HG03442 (cell line): ENCODE results near the gene TAAR1.
"Not testable (repeated sequence)": the region's sequence is repeated elsewhere in the genome, so short reads cannot be mapped to it uniquely, and the experiment has no call there.

Experiments
- ATAC-seq: cut with Tn5 transposase; IDR thresholded peaks from one replicate; pipeline ENCODE4 v1.9.1; 2021; ENCODE audit warnings: mild to moderate bottlenecking, moderate library complexity; ENCODE audit not compliant: unreplicated experiment

TAAR1 gene

GRCh38 chr6:132663661-132664060 is 4.7 kb upstream of the TAAR1 start:
- ATAC-seq, result no peak

GRCh38 chr6:132661906-132662305 is 2.9 kb upstream of the TAAR1 start:
- no peak for ATAC-seq

DNA sequence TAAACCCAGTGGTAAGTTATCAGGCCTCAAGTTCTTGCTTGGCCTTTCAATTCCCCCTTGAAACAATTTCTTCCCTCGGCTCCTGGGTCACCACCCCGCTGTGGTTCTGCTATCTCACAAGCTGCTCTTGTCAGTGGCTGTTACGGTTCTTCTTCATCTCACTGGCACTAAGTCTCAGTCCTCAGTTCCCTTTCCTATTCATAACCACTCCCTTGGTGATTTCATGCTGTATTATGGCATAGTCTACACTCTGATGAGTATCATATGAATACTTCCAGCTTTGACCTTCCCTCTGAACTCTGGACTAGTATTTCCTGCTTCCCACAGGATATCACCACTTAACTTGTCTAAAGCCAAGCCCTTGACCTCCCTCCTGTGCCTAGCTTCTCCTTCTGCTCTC is 7.9 kb downstream of the TAAR1 start:
- ATAC-seq, result peak; percentile 60

- no peak for ATAC-seq
These were observed 8.6 kb downstream of the TAAR1 start for GRCh38 chr6:132650429-132650828.

DNA sequence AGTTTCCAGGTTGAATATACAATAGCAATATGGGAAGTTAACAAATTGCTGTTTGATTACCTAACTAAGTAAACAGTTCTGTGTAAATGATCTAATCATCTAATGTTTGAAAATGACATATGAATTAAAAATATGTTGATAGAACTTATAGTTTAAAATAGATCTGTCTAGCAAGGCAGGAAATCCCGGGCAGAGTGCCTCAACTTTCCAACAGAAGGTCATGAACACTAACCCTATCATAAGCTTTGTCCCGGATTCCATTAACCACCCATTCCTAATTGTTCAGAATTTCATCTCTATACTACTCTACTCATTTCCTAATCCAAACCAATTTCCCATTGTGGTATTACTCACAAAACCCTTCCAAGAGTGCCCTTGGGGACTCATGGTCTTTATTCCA is 10.2 kb downstream of the TAAR1 start:
- no peak for ATAC-seq

- peak; percentile 92 for ATAC-seq
These were observed 10.6 kb downstream of the TAAR1 start for GRCh38 chr6:132648356-132648755.

GRCh38 chr6:132643547-132643946 is 15.4 kb downstream of the TAAR1 start:
- ATAC-seq, result no peak

GRCh38 chr6:132637135-132637534 is 21.8 kb downstream of the TAAR1 start:
- not testable (repeated sequence) for ATAC-seq

DNA sequence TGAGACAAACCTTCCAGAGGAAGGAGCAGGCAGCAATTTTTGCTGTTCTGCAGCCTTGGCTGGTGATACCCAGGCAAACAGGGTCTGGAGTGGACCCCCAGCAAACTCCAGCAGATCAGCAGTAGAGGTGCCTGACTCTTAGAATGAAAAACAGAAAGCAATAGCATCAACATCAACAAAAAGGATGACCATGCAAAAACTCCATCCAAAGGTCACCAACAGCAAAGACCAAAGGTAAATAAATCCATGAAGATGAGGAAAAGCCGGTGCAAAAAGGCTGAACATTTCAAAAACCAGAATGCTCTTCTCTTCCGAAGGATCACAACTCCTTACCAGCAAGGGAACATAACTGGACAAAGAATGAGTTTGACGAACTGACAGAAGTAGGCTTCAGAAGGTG is 23.1 kb downstream of the TAAR1 start:
- not testable (repeated sequence) for ATAC-seq

DNA sequence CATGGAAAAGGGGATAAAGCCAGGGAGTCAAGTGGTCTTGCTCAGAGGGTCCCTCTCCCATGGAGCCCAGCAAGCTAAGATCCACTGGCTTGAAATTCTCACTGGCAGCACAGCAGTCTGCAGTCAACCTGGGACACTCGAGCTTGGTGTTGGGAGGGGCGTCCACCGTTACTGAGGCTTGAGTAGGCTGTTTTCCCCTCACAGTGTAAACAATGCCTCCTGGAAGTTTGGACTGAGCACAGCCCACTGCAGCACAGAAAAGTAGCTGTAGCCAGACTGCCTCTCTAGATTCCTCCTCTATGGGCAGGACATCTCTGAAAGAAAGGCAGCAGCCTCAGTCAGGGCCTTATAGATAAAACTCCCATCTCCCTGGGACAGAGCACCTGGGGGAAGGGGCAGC is 23.7 kb downstream of the TAAR1 start:
- ATAC-seq, result not testable (repeated sequence)

DNA sequence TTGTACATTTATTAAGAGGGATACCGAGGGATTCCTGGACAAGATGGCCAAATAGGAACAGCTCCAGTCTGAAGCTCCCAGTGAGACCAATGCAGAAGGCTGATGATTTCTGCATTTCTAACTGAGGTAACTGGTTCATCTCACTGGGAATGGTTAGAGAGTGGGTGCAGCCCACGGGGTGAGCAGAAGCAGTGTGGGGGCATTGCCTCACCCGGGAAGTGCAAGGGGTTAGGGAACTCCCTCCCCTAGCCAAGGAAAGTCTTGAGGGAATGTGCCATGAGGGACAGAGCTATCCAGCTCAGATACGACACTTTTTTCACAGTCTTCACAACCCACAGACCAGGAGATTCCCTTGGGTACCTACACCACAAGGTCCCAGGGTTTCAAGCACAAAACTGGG is 24.2 kb downstream of the TAAR1 start:
- no peak for ATAC-seq

- ATAC-seq, result no peak
These were observed 25.6 kb downstream of the TAAR1 start for GRCh38 chr6:132633362-132633761.

DNA sequence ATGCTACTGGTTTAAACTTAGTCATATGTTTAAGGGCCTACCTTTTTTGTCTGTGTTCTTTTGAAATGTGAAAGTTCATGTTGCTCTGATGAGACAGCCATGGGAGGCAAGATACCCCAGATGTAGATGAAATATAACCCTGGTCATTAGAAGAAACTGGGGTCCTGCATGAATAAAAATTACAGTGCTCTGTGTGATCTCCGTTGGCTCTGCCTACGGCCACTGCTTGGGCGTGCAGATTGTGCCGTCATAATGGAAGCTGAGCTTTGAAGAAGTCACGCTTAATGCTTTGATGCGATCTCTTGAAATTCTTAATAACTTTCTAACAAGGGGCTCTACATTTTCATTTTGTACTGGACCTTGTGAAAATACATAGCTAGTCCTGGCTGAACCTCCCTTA is 34.8 kb downstream of the TAAR1 start, which contains the start of gene TAAR2:
Gene TAAR2, minus strand, starts transcription at position 101 of the 400 bp plus-strand sequence. Its CDS starts 0 bp downstream, at position 101.
- ATAC-seq, result no peak

DNA sequence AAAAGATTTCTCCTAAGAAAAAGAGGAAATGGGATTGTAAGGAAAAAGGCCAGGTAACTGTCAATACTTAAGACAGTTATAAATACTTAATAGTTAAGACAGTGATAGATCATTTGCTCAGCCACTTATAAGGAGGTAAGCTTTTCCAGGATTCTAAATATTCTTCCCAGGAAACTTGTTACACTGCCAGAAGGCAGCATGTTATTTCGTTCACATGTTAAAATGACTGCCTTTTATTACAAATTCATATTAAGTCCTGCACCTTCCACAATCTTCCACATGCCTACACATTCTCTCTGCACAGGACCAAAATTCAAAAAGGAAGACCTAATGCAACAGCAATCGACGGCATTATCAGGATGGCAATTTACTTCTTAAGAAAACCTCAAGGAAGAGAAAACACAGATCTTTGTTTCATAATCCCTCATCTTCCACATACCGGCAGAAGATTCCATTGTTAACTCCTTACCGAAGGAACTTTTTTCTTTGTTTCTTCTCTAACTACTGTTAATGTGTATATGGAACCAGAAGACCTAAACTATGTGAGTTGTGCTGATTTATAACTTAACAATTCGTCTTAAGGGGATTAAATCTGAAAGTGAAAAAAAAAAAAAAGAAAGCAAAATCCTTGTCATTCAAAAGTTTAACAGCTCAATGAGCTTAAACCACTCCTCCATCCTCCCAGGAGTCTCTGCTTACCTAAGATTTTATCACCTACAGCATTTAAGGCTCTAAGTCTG is 35.7 kb downstream of the TAAR1 start:
- ATAC-seq, result no peak

DNA sequence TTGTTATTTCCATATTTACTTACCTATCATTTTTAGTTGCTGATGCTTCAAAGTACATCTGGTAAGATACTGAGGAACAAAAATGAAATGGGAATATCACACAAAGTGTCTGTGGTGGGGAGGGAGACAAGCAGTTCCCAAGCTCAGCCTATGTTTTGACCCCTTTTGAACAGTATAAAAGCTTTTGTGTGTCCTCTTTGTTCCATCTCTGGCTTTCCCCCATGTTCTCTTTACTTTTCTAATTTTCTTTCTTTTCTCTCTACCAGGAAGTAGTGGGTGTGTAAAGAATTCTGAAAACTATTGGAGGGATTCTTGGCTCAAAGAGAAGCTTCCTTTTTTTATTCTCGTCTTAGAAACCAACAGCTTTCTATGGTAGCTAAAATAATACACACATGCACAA is 42.3 kb downstream of the TAAR1 start:
- ATAC-seq, result no peak

DNA sequence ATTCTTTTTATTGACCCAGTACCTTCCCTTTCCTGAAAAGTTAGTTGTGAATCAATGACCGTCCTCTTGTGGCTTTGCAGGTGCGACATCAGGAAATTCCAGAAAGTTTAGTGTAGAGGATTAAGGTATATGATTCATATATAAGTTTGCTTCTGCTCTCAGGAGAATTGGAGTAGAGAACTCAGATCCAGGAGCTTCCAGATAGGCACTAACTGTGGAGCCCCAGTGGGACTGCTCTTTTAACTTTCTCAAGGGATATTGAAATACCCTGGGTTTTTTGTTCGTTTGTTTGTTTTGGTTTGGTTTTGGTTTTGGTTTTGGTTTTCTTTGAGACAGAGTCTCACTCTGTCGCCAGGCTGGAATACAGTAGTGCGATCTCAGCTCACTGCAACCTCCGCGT is 44.4 kb downstream of the TAAR1 start:
- ATAC-seq, result no peak

GRCh38 chr6:132612449-132613108 is 46.4 kb downstream of the TAAR1 start:
- ATAC-seq, result no peak

- ATAC-seq, result no peak
These were observed 47.4 kb downstream of the TAAR1 start for GRCh38 chr6:132611616-132612015.

DNA sequence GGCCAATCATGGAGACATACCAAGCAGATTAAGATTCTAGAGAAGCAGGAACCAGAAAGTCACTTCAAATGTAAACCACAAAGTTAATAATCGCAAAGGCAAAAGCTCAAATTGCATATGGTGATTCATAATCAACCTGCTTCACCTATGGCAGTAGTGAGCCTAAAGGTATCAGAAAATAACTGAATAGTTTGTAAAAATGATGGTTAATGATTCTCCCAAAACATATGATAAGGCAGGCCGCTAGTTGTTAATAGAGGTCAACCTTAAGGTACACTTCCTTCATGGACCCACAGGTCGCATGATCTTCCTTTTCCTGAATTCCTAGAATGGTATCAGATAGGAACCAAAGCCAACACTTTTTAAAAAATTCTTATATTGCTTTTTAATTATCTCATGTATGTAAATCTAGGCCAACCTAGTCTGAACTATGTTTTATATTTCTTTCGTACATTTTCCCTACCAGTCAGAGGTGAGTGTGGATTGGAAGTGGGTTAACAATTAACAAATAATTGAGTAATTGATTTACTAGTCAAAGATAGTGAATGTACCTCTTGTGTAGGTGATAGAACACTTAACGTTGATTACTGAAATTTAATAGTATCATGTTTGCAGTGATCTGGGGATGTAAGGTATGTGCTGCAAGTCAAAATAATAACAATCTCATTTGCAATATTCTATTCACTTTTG is 51.3 kb downstream of the TAAR1 start:
- ATAC-seq, result no peak

GRCh38 chr6:132604635-132605152 is 54.3 kb downstream of the TAAR1 start:
- ATAC-seq, result no peak

GRCh38 chr6:132600900-132601299 is 58.1 kb downstream of the TAAR1 start:
- not testable (repeated sequence) for ATAC-seq

- ATAC-seq, result peak; percentile 88
These were observed 60.5 kb downstream of the TAAR1 start for GRCh38 chr6:132598473-132598872.
